ENCODE results near the gene CFAP74. TPM values are rescaled to one million over a fixed set of nuclear protein-coding genes. Genes with fewer than 3 reads are reported as not detected.
A peak's percentile ranks its signal among the peaks of the same experiment; 100 is the strongest.

Gene CFAP74
- total and polyA plus RNA-seq, 9 of the 15 experiments (the other 6 are each of a cell fraction or from before 2014, with no cell fraction given), result 0.03 to 0.15 (median 0.05) TPM; not detected in 6

DNA sequence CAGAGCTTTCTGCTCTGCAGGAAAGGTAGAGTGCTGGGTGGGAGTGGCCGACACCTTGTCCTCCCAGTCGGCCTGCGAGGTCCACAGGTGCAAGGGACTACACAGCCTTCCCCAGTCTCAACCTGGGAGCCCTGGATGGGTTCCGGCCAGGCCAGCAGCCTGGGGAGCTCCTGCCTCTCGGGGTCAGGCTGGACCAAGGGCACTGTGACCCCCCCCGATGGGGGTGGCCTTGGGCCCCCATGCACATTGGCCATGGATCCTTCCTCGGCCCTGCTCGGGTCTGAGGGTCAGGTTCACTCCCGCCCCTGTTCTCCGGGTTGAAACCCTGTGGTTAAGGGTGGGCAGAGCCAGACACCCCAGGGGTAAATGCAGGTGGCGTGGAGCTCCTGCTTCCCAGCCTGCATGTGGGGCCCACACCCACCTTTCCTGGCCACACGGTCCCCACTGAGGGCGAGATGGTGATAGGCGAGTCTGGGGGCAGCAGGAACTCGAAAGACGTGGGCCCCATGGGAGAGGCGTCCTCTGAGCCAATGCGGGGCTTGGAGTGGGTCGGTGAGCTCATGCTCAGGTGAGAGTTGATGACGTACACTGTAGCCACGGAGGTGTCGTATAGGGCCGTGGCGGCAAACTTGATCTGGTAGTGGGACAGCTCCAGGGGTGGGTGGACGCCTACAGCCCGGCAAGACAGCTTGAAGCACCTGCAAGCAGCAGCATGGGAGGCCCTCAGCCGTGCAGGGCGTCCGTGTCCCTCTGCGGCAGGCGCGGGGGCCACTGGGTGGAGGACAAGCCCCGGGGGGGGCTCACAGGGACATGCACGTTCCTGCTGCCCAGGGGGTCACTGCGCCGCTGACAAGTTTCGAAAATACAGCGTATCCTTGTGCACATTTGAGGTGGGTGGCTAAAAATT, 73.7 kb downstream of the CFAP74 start:
- 0 out of 4 replicates have a peak overlapping the region, but pooled peaks of 1 of the 2 experiments have one; percentile 8 for H3K9ac ChIP-seq (ENCODE audit: insufficient read depth in 1 of 2, low read depth in 2 of 2, low read length in 2 of 2)
- ChIA-PET CTCF (ENCODE audit: low intra/inter-chr PET ratio) (no interaction called here), POLR2A (interaction anchor here (1.1 kb wide), 1 partner anchor 266 kb away, joined by 4 read pairs; no protein-coding TSS in a partner anchor)
- ATAC-seq (peak; percentile 25), FAIRE-seq (no peak), DNase-seq (ENCODE audit: extremely low read depth in 1 of 4, low spot score in 3 of 4) (no peak)
- H3K4me3 ChIP-seq, result no peak overlapping the region
- H4K20me1 ChIP-seq (replicated peaks; ENCODE audit: control insufficient read depth, insufficient read depth, low read length), result peaks cover 3% of the 10 kb centered on the region; the same call in 1 of the 2 replicates
- H3K27ac ChIP-seq (ENCODE audit: extremely low read depth, low read depth, low read length), result no peak overlapping the region
- WGBS (ENCODE audit: insufficient coverage, low coverage, missing lambda C conversion rate), result 8% methylated on average over 38 of the region's 38 CpGs
- TF ChIP-seq, protein P1, sequence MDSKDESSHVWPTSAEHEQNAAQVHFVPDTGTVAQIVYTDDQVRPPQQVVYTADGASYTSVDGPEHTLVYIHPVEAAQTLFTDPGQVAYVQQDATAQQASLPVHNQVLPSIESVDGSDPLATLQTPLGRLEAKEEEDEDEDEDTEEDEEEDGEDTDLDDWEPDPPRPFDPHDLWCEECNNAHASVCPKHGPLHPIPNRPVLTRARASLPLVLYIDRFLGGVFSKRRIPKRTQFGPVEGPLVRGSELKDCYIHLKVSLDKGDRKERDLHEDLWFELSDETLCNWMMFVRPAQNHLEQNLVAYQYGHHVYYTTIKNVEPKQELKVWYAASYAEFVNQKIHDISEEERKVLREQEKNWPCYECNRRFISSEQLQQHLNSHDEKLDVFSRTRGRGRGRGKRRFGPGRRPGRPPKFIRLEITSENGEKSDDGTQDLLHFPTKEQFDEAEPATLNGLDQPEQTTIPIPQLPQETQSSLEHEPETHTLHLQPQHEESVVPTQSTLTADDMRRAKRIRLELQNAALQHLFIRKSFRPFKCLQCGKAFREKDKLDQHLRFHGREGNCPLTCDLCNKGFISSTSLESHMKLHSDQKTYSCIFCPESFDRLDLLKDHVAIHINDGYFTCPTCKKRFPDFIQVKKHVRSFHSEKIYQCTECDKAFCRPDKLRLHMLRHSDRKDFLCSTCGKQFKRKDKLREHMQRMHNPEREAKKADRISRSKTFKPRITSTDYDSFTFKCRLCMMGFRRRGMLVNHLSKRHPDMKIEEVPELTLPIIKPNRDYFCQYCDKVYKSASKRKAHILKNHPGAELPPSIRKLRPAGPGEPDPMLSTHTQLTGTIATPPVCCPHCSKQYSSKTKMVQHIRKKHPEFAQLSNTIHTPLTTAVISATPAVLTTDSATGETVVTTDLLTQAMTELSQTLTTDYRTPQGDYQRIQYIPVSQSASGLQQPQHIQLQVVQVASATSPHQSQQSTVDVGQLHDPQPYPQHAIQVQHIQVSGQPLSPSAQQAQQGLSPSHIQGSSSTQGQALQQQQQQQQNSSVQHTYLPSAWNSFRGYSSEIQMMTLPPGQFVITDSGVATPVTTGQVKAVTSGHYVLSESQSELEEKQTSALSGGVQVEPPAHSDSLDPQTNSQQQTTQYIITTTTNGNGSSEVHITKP (IDR thresholded peaks at IDR 0.05; ENCODE audit: partially characterized antibody), result peak; percentile 9
- TF ChIP-seq, protein P2, sequence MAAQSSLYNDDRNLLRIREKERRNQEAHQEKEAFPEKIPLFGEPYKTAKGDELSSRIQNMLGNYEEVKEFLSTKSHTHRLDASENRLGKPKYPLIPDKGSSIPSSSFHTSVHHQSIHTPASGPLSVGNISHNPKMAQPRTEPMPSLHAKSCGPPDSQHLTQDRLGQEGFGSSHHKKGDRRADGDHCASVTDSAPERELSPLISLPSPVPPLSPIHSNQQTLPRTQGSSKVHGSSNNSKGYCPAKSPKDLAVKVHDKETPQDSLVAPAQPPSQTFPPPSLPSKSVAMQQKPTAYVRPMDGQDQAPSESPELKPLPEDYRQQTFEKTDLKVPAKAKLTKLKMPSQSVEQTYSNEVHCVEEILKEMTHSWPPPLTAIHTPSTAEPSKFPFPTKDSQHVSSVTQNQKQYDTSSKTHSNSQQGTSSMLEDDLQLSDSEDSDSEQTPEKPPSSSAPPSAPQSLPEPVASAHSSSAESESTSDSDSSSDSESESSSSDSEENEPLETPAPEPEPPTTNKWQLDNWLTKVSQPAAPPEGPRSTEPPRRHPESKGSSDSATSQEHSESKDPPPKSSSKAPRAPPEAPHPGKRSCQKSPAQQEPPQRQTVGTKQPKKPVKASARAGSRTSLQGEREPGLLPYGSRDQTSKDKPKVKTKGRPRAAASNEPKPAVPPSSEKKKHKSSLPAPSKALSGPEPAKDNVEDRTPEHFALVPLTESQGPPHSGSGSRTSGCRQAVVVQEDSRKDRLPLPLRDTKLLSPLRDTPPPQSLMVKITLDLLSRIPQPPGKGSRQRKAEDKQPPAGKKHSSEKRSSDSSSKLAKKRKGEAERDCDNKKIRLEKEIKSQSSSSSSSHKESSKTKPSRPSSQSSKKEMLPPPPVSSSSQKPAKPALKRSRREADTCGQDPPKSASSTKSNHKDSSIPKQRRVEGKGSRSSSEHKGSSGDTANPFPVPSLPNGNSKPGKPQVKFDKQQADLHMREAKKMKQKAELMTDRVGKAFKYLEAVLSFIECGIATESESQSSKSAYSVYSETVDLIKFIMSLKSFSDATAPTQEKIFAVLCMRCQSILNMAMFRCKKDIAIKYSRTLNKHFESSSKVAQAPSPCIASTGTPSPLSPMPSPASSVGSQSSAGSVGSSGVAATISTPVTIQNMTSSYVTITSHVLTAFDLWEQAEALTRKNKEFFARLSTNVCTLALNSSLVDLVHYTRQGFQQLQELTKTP (IDR thresholded peaks at IDR 0.05; ENCODE audit: low read depth in 1 of 2, partially characterized antibody in 2 of 2), result no peak
- H3K4me2 ChIP-seq (ENCODE audit: insufficient read depth, low read length), result no peak overlapping the region
- H2AFZ ChIP-seq (ENCODE audit: low read depth, low read length), result no peak overlapping the region
- peaks cover 0 to 46% of the 10 kb centered on the region in 2 experiments; a peak in 1 of 5 replicates for H3K4me1 ChIP-seq (replicated peaks in 1 of 2; ENCODE audit: control insufficient read depth in 2 of 2, insufficient read depth in 2 of 2, low read length in 2 of 2)
- no peaks in the 10 kb centered on the region for H3K79me2 ChIP-seq (ENCODE audit: control insufficient read depth, insufficient read depth, low read length)
- intact Hi-C loops (cut with micrococcal nuclease), result no loop called here
- no peaks in the 10 kb centered on the region for H3K9me1 ChIP-seq (ENCODE audit: control insufficient read depth, insufficient read depth, low read length)
- H3K36me3 ChIP-seq (ENCODE audit: control insufficient read depth, insufficient read depth, low read length), result no peaks in the 10 kb centered on the region
- no TSS peak for BruUV-seq (replicated peaks)
- H3K27me3 ChIP-seq (ENCODE audit: control insufficient read depth in 2 of 2, insufficient read depth in 2 of 2, low read length in 2 of 2), result peaks cover 18 to 72% of the 10 kb centered on the region in 2 experiments; a peak in 3 of 5 replicates
- peaks cover 9% of the 10 kb centered on the region; the same call in 1 of the 2 replicates for H3K9me3 ChIP-seq (replicated peaks; ENCODE audit: control insufficient read depth, insufficient read depth, low read depth, low read length)
- in situ Hi-C loops (cut with MboI), result no loop called here
